ENCODE measurements around the gene AGER.
"Not testable (repeated sequence)": the region's sequence is repeated elsewhere in the genome, so short reads cannot be mapped to it uniquely, and the experiment has no call there.

Gene AGER

GRCh38 chr6:32147401-32148132, 36.5 kb downstream of the AGER start:
- no peak for DNase-seq (ENCODE audit: low spot score)
- no peak for TF ChIP-seq CTCF (IDR thresholded peaks at IDR 0.05; ENCODE audit: extremely low read depth, insufficient read depth, missing control alignments)
- in situ Hi-C loops (cut with MboI; ENCODE audit: low pct_unique_long_range_greater_than_20kb, low sequenced_read_pairs, unreplicated experiment) = no loop called here

GRCh38 chr6:32146687-32147086, 37.4 kb downstream of the AGER start:
- DNase-seq (ENCODE audit: low spot score) = no peak
- in situ Hi-C loops (cut with MboI; ENCODE audit: low pct_unique_long_range_greater_than_20kb, low sequenced_read_pairs, unreplicated experiment) = no loop called here
- TF ChIP-seq CTCF (IDR thresholded peaks at IDR 0.05; ENCODE audit: extremely low read depth, insufficient read depth, missing control alignments) = no peak

- in situ Hi-C loops (cut with MboI; ENCODE audit: low pct_unique_long_range_greater_than_20kb, low sequenced_read_pairs, unreplicated experiment) = no loop called here
- TF ChIP-seq CTCF (IDR thresholded peaks at IDR 0.05; ENCODE audit: extremely low read depth, insufficient read depth, missing control alignments) = no peak
- DNase-seq (ENCODE audit: low spot score) = no peak
These were observed 37.8 kb downstream of the AGER start for GRCh38 chr6:32146287-32146686.

GRCh38 chr6:32144238-32144637, 39.8 kb downstream of the AGER start:
- DNase-seq (ENCODE audit: low spot score); in situ Hi-C loops (cut with MboI; ENCODE audit: low pct_unique_long_range_greater_than_20kb, low sequenced_read_pairs, unreplicated experiment): not testable (repeated sequence)

GRCh38 chr6:32140420-32141046, 43.5 kb downstream of the AGER start:
- in situ Hi-C loops (cut with MboI; ENCODE audit: low pct_unique_long_range_greater_than_20kb, low sequenced_read_pairs, unreplicated experiment) = no loop called here

GRCh38 chr6:32139590-32139989, 44.5 kb downstream of the AGER start:
- no peak for DNase-seq (ENCODE audit: low spot score)
- TF ChIP-seq CTCF (IDR thresholded peaks at IDR 0.05; ENCODE audit: extremely low read depth, insufficient read depth, missing control alignments) = no peak
- in situ Hi-C loops (cut with MboI; ENCODE audit: low pct_unique_long_range_greater_than_20kb, low sequenced_read_pairs, unreplicated experiment) = no loop called here

More at GRCh38 chr6:32140420-32141046, 43.5 kb downstream of the AGER start:
- no peak for TF ChIP-seq CTCF (IDR thresholded peaks at IDR 0.05; ENCODE audit: extremely low read depth, insufficient read depth, missing control alignments)
- no peak for DNase-seq (ENCODE audit: low spot score)

GRCh38 chr6:32137454-32137853, 46.6 kb downstream of the AGER start:
- in situ Hi-C loops (cut with MboI; ENCODE audit: low pct_unique_long_range_greater_than_20kb, low sequenced_read_pairs, unreplicated experiment) = no loop called here
- no peak for TF ChIP-seq CTCF (IDR thresholded peaks at IDR 0.05; ENCODE audit: extremely low read depth, insufficient read depth, missing control alignments)
- DNase-seq (ENCODE audit: low spot score) = no peak
